Measurements from ENCODE around the gene EFCAB11.

Gene EFCAB11

DNA sequence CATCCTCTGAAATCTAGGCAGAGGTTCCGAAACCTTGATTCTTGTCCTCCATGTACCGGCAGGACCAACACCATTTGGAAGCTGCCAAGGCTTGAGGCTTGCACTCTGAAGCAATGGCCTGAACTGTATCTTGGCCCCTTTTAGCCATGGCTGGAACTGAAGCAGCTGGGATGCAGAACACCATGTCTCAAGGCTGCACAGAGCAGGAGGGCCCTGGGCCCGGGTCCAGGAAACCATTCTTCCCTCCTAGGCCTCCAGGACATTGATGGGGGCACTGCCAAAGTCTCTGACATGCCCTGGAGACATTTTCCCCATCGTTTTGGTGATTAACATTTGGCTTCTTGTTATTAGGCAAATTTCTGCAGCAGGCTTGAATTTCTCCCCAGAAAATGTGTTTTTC lies 198.7 kb downstream of the EFCAB11 start:
- no peak for DNase-seq

GRCh38 chr14:89753828-89754412 lies 200.6 kb downstream of the EFCAB11 start:
- DNase-seq, result no peak

GRCh38 chr14:89750908-89751392 lies 203.6 kb downstream of the EFCAB11 start:
- DNase-seq, result no peak

DNA sequence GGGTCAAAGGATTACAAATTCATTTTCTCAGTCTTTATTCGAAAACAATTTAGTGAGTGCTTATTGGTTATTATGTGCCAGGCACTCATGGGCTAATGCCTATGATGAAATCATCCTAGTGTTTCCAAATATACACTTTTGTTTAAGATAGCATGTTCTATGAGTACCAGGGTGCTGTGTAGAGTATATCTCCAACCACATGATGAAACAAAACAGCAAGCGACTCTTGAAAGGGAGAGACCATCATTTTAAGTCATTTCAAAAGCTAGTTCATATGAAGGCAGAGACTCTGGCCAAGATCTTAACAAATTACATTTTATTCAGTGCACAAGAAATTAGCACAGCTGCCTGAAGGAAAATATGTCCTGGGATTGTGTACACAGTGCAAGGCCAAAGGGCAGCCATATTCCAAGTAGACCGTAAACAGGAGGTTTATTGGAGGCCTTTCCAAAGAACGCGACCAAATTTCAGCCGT lies 204.2 kb downstream of the EFCAB11 start:
- DNase-seq, result no peak

- DNase-seq, result no peak
Observed at GRCh38 chr14:89748004-89748403, 206.5 kb downstream of the EFCAB11 start.

DNA sequence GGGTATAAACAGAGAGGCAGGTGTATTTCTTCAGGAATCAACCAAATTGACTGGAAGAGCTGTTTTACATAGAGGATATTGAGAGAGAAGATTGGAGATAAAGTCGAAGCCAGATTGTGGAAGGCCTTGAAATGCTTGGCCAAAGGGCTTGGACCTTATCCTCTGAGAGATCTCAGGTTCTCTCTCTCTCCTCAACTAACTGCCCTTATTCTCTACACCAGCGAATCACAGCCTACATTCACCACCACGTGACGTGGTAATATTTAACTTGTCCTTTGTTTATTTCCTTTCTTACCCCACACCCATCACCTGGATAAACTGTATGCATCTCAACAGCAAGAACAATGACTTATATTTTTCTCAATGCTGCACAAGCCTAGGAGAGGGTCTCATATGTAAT lies 207.4 kb downstream of the EFCAB11 start:
- no peak for DNase-seq

- DNase-seq, result no peak
Observed at GRCh38 chr14:89746654-89747053, 207.9 kb downstream of the EFCAB11 start.

DNA sequence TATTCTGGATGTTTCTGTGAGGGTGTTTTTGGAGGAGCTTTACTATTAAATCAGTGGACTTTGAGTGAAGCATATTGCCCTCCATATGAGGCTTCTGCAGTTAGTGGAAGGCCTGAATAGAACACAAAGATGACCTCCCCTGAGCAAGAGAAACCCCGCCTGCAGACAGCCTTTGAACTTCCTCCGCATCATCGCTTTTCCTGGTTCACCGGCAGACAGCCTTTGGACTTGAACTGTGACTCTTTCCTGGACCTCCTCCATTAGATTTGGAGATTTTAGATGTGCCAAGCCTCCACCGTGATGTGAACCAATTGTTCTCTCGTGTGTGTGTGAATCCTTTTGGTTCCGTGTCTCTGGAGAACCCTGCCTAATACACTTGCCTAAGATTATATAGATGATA lies 208.4 kb downstream of the EFCAB11 start:
- no peak for DNase-seq
